Heart left ventricle (tissue), 13 donors: Measurements from ENCODE around the gene SULT1A4.
"Not testable (repeated sequence)": the region's sequence is repeated elsewhere in the genome, so short reads cannot be mapped to it uniquely, and the experiment has no call there.

Experiments used
- CTCF ChIP-seq, 12 donors: fragments of 200-600 bp; sonication (generic) in 4 of 12; IDR thresholded peaks; one replicate each; pipeline versions ENCODE4 v1.5.0 to v1.8.0; 2018 to 2022; ENCODE audit warnings: antibody characterized with exemption in 12 of 12, mild to moderate bottlenecking in 5 of 12
- POLR2A ChIP-seq, 2 donors: fragments of 450-650 bp; IDR thresholded peaks; one replicate each; pipeline ENCODE4 v1.6.1; 2017; ENCODE audit warnings: antibody characterized with exemption in 2 of 2, mild to moderate bottlenecking in 2 of 2, moderate library complexity in 2 of 2
- donor health status: ischemic (EF 13 %, LVEDD 7.1; RV severe dilation, severe dysfunction).
- donor health status: DM: no; HTN: yes; CAD: no.
- donor health status: DM: no; HTN: no; CAD: no.
- donor health status: ischemic (EF 25% LVEDD 6.9; RV normal size, moderate dysfunction).
- donor health status: ischemic (EF 25% LVEDD 5.7; RV mildly dilated, moderate dysfunction).
- donor health status: ischemic (EF 35%, LVEDD 5.7; RV mildly dilated, moderate dysfunction).
- donor health status: nonischemic (EF 11% LVEDD 7.7; RV severe dilation, severe dysfunction).
- donor health status: DM: yes; HTN: yes; CAD: no.
- donor health status: PGD.
- donor health status: ischemic (EF 29% LVEDD 5.4; RV normal size, mild dysfunction).
- donor health status: nonischemic (EF 23%, LVEDD 6.1; RV moderate dilation, normal function).

DNA sequence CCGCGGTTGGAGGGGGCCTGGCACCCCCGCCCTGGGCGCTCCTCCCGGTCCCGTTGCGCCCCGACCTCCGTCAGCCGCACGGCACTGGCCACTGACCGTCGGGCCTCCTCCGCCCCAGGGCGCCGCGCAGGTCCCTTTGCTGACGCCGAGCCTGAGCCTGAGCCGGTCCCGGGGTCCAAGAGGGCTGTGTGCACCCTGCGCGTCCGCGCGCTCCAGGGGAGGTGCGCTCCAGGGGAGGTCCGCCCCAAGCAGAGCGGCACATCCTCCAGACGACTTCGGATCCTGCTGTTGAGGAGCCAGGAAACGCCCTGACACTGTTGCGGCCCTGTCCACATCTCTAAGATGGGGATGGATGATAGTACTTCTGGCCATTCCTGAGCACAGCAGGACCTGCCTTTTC is 7.2 kb downstream of the SULT1A4 start:
- not testable (repeated sequence) for TF ChIP-seq CTCF, POLR2A (IDR thresholded peaks at IDR 0.05)
